ENCODE results near the gene SPC24.
"Not testable (repeated sequence)": the region's sequence is repeated elsewhere in the genome, so short reads cannot be mapped to it uniquely, and the experiment has no call there.

The SPC24 gene

GRCh38 chr19:11191934-11192333, 36.4 kb upstream of the SPC24 start:
- no peak for DNase-seq

- DNase-seq = no peak
Measured at GRCh38 chr19:11191273-11191755, 35.7 kb upstream of the SPC24 start.

GRCh38 chr19:11190501-11190900, 34.9 kb upstream of the SPC24 start:
- no peak for DNase-seq

DNA sequence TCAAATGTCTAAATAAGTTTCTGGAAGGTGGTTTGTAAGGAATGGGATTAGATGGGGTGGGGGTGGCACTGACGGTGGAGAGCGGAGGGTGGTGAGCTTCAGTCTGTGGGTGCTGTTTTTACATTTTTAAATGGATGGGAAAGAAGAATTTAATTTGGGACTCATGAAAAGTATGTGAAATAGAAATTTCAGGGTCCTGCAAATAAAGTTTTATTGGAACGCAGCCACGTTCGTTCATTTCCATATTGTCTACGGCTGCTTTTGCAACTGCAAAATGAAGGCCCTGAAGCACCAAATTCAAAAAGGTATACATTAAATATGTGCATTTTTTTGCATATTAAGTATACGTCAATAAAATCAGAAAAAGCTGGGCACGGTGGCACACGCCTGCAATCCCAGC, 31.9 kb upstream of the SPC24 start:
- no peak for DNase-seq

- no peak for DNase-seq
Measured at GRCh38 chr19:11182994-11183393, 27.4 kb upstream of the SPC24 start.

DNA sequence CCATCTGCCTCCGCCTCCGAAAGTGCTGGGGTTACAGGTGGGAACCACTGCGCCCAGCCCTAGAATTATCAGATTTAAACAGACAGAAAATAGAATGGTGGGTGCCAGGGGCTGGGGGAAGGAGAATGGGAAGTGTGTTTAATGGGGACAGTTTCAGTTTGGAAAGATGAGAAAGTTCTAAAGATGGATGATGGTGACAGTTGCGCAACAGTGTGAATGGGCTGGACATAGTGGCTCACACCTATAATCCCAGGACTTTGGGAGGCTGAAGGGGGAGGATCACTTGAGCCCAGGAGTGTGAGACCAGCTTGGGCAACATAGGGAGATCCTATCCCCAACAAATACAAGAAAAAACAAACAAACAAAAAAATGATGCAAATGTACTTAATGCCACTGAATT, 25.9 kb upstream of the SPC24 start:
- no peak for DNase-seq

DNA sequence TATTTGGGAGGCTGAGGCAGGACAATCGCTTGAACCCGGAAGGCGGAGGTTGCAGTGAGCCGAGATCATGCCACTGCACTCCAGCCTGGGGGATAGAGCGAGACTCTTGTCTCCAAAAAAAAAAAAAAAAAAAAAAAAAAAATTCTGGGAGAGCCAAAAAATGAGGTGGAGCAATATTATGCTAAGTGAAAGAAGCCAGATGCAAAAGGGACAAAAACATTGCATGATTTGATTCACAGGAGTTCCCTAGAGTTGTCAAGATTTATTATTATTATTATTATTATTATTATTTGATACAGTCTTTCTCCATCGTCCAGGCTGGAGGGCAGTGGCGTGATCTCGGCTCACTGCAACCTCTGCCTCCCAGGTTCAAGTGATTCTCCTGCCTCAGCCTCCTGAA, 25.4 kb upstream of the SPC24 start:
- DNase-seq = not testable (repeated sequence)

- no peak for DNase-seq
Measured at GRCh38 chr19:11180346-11180745, 24.8 kb upstream of the SPC24 start.

DNA sequence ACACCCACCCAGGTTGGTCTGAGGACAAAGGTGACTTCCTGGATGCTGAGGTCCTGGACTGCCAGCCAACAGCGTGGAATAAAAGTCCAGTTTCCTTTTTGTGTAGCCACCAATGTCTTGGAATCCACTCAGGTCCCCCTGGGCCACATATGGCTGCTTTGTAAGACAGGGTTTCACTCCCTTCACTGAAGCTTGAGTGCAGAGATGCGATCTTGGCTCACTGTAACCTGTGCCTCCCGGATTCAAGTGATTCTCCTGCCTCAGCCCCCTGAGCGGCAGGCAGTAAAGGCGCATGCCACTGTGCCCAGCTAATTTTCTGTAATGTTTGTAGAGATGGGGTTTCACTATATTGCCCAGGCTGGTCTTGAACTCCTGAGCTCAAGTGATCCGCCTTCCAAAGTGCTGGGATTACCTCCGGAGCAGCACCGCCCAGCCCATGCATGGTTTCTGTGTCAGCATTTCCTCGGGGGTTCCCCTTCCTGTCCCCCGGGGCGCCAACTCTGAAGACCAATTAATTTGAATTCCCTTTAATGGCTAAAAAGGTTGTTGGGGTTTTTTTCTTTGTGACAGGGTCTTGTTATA, 24.2 kb upstream of the SPC24 start:
- no peak for DNase-seq

GRCh38 chr19:11179145-11179465, 23.5 kb upstream of the SPC24 start:
- DNase-seq = not testable (repeated sequence)

DNA sequence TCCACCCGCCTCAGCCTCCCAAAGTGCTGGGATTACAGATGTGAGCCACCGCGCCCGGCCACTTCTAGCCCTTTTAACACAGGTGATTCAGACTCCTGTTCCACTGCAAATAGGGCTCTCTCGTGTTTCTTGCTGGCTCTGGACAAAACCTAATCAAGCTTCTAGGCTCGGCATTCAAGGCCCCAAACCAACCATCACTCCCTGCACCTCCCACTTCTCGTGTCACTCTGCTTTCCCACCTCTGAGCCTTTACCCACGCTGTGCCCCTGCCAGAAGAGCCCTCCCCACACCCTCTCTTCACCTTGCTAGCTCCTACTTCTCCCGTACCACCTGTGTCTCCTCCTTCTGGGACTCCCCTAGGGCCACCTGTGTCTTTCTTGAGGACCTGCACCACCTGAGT, 22.0 kb upstream of the SPC24 start:
- no peak for DNase-seq

DNA sequence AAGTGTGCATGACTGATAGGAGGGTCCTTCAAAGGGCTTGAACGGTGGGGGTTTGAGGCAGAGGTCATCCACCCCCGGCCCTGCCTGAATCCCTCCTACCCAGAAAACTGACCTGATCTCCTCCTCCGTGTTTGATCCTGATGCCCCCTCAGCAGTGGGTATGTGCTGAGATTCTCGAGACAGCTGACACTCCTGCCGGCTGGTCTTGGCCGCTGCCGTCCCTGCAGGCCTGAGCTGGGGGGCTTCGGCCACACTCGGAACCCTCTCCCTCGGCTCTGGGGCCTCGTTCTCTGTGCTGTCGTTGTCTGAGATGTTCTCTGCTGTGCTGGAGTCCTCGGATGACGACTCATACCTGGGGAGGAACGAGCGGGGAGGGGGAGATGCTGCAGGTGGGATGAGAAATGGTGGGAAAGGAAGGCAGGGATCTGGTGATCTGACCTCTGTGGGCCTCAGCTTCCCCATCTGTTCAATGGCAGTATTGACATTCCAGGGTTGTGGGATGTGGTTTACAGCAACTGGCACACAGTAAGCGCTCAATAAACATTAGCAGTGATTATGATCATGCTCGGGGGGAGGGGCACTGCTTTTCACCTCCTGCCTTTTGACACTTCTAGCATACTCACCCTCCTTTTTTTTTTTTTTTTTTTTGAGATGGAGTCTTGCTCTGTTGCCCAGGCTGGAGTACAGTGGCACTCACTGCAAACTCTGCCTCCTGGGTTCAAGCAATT, 21.0 kb upstream of the SPC24 start:
- DNase-seq = no peak

- no peak for DNase-seq
Measured at GRCh38 chr19:11175920-11176319, 20.3 kb upstream of the SPC24 start.

DNA sequence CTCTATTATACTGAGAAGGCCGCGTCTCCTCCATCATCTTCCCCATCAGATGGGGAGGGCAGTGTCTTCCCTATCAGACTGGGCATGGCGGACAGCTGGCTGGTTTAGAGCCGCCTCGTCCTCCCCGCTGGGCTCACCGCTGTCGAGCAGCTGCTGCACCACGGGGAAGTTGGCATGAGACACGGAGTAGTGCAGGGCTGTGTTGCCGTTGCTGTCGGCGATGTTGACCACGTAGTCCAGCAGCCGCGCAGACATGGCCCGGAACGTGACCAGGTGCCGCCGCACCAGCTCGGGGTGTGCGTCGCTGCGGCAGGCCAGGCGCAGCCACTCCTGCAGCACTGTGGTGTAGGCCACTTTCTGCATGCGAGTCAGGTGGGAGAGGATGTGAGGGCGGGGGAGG, 18.8 kb upstream of the SPC24 start:
- DNase-seq = no peak

DNA sequence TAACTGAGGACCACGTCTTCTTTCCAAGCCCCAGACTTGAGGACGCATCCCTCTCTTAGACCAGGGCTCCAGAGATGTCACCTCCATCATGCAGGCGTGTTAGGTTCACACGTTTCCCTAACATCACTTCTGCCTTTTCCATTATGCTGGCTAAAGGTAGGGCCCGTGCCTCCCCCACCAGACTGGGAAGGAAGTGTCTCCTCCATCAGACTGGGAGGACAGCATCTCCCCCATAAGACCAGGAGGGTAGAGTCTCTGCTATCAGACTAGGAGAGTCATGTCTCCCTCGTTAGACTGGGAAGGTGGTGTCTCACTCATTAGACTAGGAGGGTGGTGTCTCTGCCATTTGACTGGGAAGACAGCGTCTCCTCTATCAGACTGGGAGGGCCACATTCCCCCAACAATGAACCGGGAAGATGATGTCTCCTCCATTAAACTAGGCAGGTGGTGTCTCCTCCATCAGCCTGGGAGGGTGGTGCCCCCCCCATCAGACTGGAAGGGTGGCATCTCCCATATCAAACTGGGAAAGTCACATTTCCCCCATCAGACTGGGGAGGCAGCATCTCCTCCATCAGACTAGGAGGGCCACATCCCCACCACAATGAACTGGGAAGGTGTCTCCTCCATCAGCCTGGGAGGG, 18.1 kb upstream of the SPC24 start:
- DNase-seq = no peak

- DNase-seq = no peak
Measured at GRCh38 chr19:11172576-11172975, 17.0 kb upstream of the SPC24 start.

DNA sequence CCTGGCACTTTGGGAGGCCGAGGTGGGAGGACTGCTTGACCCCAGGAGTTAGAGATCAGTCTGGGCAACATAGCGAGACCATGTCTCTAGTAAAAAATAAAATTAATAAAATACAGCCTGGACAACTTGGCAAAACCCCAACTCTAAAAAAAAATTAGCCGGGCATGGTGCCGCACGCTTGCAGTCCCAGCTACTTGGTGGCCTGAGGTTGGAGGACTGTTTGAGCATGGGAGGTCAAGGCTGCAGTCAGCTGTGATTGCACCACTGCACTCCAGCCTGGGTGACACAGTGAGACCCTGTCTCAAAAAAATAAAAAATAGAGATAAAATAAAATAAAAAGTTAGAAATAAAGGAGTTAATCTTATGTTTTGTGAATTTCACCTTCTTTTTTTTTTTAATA, 15.6 kb upstream of the SPC24 start:
- no peak for DNase-seq

DNA sequence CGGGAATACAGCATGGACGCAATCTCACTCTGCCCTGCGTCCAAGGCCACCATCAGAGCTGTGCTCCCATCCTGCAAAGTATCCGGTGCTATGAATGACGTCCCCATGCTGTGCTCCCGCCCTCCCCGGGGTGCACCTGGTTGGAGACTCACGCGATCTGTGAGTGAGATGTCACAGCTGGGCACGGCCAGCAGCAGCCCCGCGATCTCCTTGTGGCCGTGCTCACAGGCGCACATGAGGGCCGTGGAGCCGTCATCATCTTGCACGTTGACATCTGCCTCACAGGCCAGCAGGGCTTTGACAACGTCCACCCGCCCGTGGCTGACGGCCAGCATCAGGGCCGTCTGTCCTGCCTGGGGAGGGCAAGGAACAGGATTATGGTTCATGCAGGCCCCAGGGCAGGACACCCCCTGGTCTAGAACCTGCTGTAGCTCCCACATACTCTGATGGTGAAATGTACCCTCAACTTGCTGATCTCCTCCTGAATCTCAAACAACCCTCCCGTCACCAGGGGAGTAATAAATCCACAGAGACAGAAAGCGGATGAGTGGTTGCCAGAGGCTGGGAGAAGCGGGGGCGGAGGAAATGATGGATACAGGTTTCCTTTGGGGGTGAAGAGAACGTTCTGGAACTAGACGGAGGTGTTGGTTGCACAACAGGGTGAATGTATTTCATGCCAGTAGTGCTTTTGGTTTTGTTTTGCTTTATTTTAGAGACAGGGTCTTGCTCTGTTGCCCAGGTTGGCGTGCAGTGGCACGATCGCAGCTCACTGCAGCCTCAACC, 14.5 kb upstream of the SPC24 start:
- no peak for DNase-seq

DNA sequence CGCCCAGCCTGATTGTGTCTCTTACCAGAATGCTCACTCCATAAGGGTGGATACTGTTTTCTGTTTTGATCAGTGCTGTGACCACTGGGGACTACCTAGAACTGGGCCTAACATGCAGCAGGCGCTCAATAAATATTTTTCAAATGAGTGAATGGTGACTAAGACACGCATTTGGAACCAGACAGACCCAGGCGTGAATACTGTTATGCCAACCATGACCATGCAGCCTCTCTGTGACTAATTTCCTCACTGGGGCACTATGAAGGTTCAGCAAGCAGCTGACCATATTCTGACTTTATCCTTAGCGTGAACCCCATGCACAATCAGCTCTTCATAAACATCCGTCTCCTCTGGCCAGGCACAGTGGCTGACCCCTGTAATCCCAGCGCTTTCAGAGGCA, 13.0 kb upstream of the SPC24 start:
- no peak for DNase-seq

DNA sequence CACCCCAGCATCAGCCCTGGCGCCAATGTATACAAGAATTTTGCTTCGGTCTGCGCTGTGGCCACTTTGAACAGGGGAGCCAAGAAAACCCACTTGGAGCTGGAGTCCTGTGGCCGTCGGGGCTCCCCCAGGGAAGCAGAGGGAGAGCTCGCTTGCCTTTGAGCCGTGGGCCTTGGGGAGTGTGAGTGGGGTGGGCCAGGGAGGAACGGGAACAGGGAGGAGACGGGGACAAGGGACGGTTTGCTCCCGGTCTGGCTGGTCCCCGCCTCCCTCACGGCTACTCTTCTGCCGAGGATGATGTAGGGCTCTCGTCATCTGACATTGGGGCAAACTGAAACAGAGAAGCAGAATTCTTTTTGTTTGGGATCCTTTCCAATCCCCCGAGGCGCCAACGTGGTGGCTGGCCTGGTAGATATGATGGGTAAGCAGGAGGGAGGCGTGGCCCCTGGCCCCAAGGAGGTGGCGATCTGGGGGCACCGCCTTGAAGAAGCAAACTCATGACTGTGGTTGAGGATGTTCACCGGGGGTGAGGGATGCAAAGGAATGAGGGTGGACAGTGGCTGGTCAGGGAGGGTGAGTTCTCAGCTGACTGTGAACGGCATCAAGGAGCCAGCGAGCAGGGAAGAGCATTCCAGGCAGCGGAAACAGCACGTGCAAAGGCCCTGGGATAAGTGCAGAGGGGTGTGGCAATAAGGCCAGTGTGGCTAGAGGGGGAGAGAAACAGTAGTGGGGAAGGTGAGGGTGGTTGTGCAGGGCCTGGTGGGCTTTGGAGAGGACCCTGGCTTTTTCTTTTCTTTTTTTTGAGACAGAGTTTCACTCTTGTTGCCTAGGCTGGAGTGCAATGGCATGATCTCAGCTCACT, 10.9 kb upstream of the SPC24 start:
- no peak for DNase-seq

- DNase-seq = no peak
Measured at GRCh38 chr19:11165486-11166030, 10.0 kb upstream of the SPC24 start.

GRCh38 chr19:11164879-11165406, 9.4 kb upstream of the SPC24 start:
- DNase-seq = no peak

Measured in RPMI8226 (cell line).